ENCODE data around the gene CUX1.

The CUX1 gene

DNA sequence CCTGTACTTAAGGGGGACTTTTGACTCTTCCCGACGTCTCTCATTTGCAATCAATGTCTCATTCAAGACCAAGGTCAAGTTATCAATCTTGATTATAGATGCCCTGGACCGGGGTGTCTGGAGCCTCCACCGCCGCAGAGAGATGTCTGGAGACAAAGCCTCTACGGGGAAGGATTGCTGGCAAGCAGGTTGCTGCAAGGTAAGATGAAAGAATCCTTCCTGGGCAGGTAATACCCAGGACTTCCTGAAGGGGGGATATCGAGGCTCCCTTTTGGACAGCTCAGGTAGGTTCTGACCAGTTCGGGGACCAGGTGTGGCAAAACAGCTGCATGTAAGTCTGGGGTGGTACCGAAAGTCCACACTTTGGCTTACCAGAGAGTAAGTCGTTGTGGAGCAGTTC is 12.5 kb upstream of the CUX1 start:
- ATAC-seq (replicated peaks) (peak; percentile 51), DNase-seq (peak in 2 of 3 experiments; percentile 6 to 20)
- peaks cover 7 to 16% of the 10 kb centered on the region in 2 donors for H3K4me1 Mint-ChIP-seq (ENCODE audit: low read depth in 2 of 2)
- H3K4me3 Mint-ChIP-seq: peak overlapping the region in 1 of 2 donors; percentile 14
- H3K27me3 Mint-ChIP-seq: peaks cover 37% of the 10 kb centered on the region in 2 donors
- H3K27ac Mint-ChIP-seq: peak overlapping the region in 1 of 2 donors; percentile 44
- peaks cover 3% of the 10 kb centered on the region for H3K36me3 Mint-ChIP-seq (ENCODE audit: insufficient read depth)
- no peaks in the 10 kb centered on the region for H3K9me3 Mint-ChIP-seq

GRCh38 chr7:101812595-101812994 is 4.8 kb upstream of the CUX1 start:
- peaks cover 5 to 6% of the 10 kb centered on the region in 2 donors for H3K4me1 Mint-ChIP-seq (ENCODE audit: low read depth in 2 of 2)
- peaks cover 5% of the 10 kb centered on the region for H3K36me3 Mint-ChIP-seq (ENCODE audit: insufficient read depth)
- ATAC-seq (replicated peaks) (no peak), DNase-seq (no peak)
- H3K9me3 Mint-ChIP-seq: no peaks in the 10 kb centered on the region
- H3K27ac Mint-ChIP-seq: no peak overlapping the region
- H3K27me3 Mint-ChIP-seq: no peaks in the 10 kb centered on the region
- no peak overlapping the region for H3K4me3 Mint-ChIP-seq

GRCh38 chr7:101813402-101814019 is 3.9 kb upstream of the CUX1 start:
- H3K27ac Mint-ChIP-seq: no peak overlapping the region
- no peaks in the 10 kb centered on the region for H3K27me3 Mint-ChIP-seq
- peaks cover 9 to 15% of the 10 kb centered on the region in 2 donors for H3K4me1 Mint-ChIP-seq (ENCODE audit: low read depth in 2 of 2)
- no peaks in the 10 kb centered on the region for H3K9me3 Mint-ChIP-seq
- no peak for ATAC-seq (replicated peaks)
- DNase-seq: no peak
- H3K4me3 Mint-ChIP-seq: peak overlapping the region; percentile 63 to 90
- peaks cover 5% of the 10 kb centered on the region for H3K36me3 Mint-ChIP-seq (ENCODE audit: insufficient read depth)

DNA sequence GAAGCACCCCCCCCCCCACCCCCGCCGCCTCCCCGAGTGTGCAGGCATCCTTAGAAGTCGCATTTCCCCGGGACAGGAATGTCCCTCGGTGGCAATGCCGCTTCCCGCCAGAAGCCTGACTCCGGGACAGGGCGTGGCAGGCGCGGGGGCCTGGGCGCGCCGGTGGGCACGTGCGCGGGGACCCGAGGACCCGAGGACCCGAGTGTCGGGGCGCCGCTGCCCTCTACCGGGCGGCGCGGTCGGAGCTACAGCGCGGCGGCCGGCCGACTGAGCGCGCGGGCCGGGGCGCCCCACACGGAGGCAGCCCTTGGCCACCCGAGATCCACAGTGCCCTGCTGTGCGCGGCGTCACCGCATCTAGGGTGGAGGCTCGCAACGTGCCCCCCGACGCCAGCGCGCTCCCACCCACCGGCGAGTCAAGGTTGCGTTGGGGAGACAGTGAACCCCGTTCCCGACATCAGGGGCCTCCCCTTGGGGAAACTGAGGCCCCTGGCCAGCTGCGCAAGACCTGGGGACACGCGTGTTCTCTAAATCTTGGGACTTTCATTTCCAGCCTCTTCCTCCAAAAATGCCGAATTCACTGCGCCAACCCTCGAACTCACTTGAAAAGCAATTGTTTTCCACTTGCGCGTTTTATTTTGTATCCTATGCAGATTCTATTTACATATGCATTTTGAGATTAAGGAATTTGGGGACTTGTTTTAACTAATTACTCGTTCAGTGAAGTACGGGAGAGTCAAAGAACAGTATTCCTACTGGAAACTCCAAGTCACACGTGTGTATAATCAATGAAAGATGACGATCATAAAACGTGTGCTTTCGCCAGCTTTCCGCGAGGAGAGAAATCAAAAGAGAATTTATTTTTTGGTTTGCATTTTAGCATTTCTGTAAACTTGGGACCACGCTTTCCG is 3.1 kb upstream of the CUX1 start:
- Mint-ChIP-seq H3K9me3 (no peaks in the 10 kb centered on the region), H3K27me3 (no peaks in the 10 kb centered on the region), H3K36me3 (ENCODE audit: insufficient read depth) (peaks cover 5% of the 10 kb centered on the region), H3K4me1 (ENCODE audit: low read depth in 2 of 2) (peaks cover 10 to 17% of the 10 kb centered on the region in 2 donors), H3K4me3 (peak overlapping the region; percentile 90 to 93), H3K27ac (peak overlapping the region; percentile 31 to 55)
- ATAC-seq (replicated peaks): peak; percentile 53
- DNase-seq: peak; percentile 25 to 41 (median 39)

GRCh38 chr7:101814991-101815825 is 2.2 kb upstream of the CUX1 start:
- Mint-ChIP-seq H3K27ac (peak overlapping the region; percentile 38 to 55), H3K36me3 (ENCODE audit: insufficient read depth) (peaks cover 5% of the 10 kb centered on the region), H3K27me3 (no peaks in the 10 kb centered on the region), H3K9me3 (no peaks in the 10 kb centered on the region), H3K4me1 (ENCODE audit: low read depth in 2 of 2) (peaks cover 10 to 25% of the 10 kb centered on the region in 2 donors), H3K4me3 (peak overlapping the region; percentile 90 to 93)
- DNase-seq: peak; percentile 44 to 56 (median 54)
- peak; percentile 56 for ATAC-seq (replicated peaks)

DNA sequence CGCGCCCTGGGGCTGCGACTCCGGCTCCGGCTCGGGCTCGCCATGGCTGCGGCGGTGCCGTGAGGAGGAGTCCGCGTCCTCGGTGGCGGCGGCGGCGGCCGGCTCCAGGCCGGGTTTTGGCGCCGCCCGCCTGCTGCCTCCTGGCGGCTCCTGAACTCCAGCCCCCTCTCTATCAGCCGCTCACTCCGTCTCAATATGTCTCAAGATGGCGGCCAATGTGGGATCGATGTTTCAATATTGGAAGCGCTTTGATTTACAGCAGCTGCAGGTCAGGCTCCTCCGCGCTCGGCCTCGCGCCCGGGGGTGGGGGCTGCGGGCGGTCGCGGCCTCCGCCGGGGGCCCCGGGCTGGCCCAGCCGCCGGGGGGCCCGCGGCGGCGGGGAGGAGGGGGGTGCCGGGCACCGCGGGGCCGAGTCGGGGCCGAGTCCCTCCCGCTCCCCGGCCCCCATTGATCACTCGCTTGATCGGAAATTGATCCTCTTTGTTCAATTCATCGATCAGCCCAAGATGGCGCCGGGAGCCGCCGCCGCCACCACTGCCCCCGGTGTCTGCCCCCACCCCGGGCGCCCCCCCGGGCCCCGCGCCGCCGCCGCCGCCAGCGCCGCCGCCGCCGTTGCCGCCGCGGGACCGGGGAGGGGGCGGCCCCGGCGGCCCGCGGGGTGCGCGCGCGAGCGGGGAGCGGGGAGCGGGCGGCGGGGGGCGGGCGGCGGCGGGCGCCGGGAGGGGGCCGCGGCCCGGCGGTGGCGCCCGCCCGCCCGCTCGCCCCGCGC is 1.4 kb upstream of the CUX1 start:
- Mint-ChIP-seq H3K4me3 (peak overlapping the region; percentile 71 to 81), H3K4me1 (ENCODE audit: low read depth in 2 of 2) (peaks cover 10 to 31% of the 10 kb centered on the region in 2 donors), H3K27me3 (no peaks in the 10 kb centered on the region), H3K36me3 (ENCODE audit: insufficient read depth) (peaks cover 9% of the 10 kb centered on the region), H3K27ac (peak overlapping the region in 1 of 2 donors; percentile 38), H3K9me3 (no peaks in the 10 kb centered on the region)
- ATAC-seq (replicated peaks): peak; percentile 78
- DNase-seq: peak; percentile 51 to 60 (median 54)

DNA sequence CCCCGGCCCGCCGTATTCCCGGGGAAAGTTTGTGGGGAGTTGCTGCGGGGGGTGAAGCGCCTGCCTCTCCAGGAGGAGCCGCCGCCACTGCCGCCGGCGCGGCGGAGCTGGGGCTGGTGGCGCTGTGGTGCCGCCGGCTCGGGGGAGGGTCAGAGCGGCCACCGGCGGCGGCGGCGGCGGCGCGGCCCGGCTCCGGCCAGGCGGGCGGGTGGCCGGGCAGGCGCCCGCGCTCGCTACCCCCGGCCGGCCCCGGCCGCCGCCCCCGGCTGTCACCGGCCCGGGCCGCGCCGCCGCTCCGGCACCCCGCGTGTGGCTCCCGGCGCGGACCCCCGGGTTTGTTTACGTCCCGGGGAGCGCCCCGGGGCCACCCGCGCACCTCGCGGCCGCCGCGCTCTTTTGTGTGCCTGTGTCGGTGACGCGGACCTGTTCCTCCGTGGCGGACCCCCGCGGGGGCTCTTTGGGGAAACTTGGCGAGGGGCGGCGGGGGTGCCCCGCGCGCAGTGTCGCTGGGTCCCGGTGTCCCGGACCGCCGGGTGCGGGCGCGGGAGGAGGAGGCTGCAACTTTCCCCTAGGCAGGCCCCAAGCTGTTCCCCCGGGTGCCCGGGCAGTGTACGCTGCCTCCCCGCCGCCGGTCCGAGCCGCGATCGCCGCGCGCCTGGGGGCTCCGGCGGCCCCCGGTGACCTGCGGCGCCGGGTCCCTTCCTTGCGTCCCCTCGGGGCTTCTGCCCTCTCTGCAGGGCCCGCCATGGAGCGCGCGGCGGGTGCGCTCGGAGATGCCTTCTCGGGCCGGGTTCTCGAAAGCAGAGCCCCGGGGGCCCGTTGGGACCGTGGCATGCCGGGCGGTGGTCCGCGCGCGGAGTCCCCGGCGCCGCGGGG is 593 bp upstream of the CUX1 start:
- Mint-ChIP-seq H3K27me3 (no peaks in the 10 kb centered on the region), H3K36me3 (ENCODE audit: insufficient read depth) (peaks cover 9% of the 10 kb centered on the region), H3K9me3 (no peaks in the 10 kb centered on the region), H3K4me1 (ENCODE audit: low read depth in 2 of 2) (peaks cover 10 to 31% of the 10 kb centered on the region in 2 donors), H3K27ac (no peak overlapping the region), H3K4me3 (peak overlapping the region; percentile 69 to 71)
- ATAC-seq (replicated peaks) (no peak), DNase-seq (peak in 2 of 3 experiments; percentile 10 to 15)

GRCh38 chr7:101818287-101819071 is 1.1 kb downstream of the CUX1 start:
- Mint-ChIP-seq H3K27me3 (no peaks in the 10 kb centered on the region), H3K27ac (no peak overlapping the region), H3K4me1 (ENCODE audit: low read depth in 2 of 2) (peaks cover 12 to 33% of the 10 kb centered on the region in 2 donors), H3K9me3 (no peaks in the 10 kb centered on the region), H3K4me3 (peak overlapping the region; percentile 69 to 71), H3K36me3 (ENCODE audit: insufficient read depth) (peaks cover 9% of the 10 kb centered on the region)
- DNase-seq (no peak), ATAC-seq (replicated peaks) (no peak)

DNA sequence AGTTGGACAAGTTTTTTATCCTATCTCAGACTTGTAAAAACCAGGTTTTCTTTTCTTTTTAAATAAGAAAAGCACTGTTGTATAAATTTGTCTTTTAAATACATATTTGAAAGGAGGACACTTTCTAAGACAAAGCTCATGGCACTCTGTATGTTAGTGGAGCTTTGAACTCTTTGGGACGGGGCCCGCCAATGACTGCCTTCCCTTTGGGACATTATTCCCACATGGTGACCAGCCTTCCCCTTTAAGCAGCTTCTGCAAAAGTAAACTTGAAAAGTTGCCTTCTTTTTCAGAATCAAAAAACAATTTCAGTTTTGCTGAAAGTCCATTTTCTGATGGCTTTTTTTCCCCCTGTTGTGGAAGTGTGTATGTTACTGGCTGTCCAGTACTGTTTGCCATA is 1.8 kb downstream of the CUX1 start:
- ATAC-seq (replicated peaks): no peak
- Mint-ChIP-seq H3K27ac (no peak overlapping the region), H3K9me3 (no peaks in the 10 kb centered on the region), H3K27me3 (no peaks in the 10 kb centered on the region), H3K36me3 (ENCODE audit: insufficient read depth) (peaks cover 11% of the 10 kb centered on the region), H3K4me1 (ENCODE audit: low read depth in 2 of 2) (peaks cover 12 to 36% of the 10 kb centered on the region in 2 donors), H3K4me3 (no peak overlapping the region)
- DNase-seq: no peak

DNA sequence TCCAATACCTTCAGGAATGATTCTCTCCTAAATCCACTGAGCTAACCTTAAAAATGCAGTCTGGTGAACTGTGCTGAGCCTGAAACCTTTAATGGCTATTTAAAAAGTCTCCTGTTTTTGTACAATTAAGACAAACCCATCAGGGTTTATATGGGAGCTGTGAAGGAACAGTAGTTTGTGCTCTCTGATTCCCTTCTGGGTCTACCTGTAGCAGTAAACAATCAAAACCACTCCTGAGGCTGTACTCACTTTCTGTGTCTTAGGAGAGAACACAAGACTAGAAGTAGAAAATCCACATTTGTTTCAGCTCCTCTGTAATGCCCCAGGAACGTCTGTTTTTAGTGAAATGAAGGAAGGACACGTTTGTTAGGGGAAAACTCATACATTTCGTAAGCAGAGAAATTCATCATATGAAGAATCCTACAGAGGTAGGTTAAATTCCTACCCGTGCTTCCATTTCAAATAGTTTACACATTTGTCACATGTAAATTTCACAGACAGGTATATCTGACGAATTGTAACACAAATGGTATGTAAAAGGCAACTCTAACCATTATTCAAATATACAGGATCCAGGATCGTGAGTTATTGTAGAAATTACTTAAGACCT is 2.6 kb downstream of the CUX1 start:
- H3K4me1 Mint-ChIP-seq (ENCODE audit: low read depth in 2 of 2): peaks cover 9 to 31% of the 10 kb centered on the region in 2 donors
- no peak overlapping the region for H3K4me3 Mint-ChIP-seq
- no peak for DNase-seq
- H3K36me3 Mint-ChIP-seq (ENCODE audit: insufficient read depth): peaks cover 6% of the 10 kb centered on the region
- ATAC-seq (replicated peaks): no peak
- H3K9me3 Mint-ChIP-seq: no peaks in the 10 kb centered on the region
- H3K27me3 Mint-ChIP-seq: no peaks in the 10 kb centered on the region
- H3K27ac Mint-ChIP-seq: no peak overlapping the region

GRCh38 chr7:101820703-101821102 is 3.3 kb downstream of the CUX1 start:
- Mint-ChIP-seq H3K9me3 (no peaks in the 10 kb centered on the region), H3K4me1 (ENCODE audit: low read depth in 2 of 2) (peaks cover 9 to 34% of the 10 kb centered on the region in 2 donors), H3K36me3 (ENCODE audit: insufficient read depth) (peaks cover 6% of the 10 kb centered on the region), H3K27me3 (no peaks in the 10 kb centered on the region), H3K4me3 (no peak overlapping the region), H3K27ac (no peak overlapping the region)
- no peak for DNase-seq
- no peak for ATAC-seq (replicated peaks)

All from effector memory CD8-positive, alpha-beta T cell (primary cell).